HuH-7 (cell line): ENCODE results near the gene PIGX.

Source experiments
- DNase-seq: peaks from one replicate; pipeline ENCODE4 v3.0.0; 2011; ENCODE audit warnings: low spot score

PIGX gene

GRCh38 chr3:196711838-196712513, at the start of gene PIGX, which contains the start of gene CEP19:
Gene PIGX, plus strand, starts transcription at chr3:196712377.
Gene CEP19, minus strand, starts transcription at chr3:196712250. Its CDS starts 3,593 bp downstream, at chr3:196708657.
- peak; percentile 92 for DNase-seq

- DNase-seq, result no peak
These were observed 49.2 kb upstream of the PIGX start for GRCh38 chr3:196662711-196663571.

- peak; percentile 48 for DNase-seq
These were observed 45.9 kb upstream of the PIGX start for GRCh38 chr3:196666001-196666867.

GRCh38 chr3:196667056-196667825, 44.9 kb upstream of the PIGX start:
- DNase-seq, result no peak

GRCh38 chr3:196670339-196670738, 41.8 kb upstream of the PIGX start:
- DNase-seq, result no peak

- DNase-seq, result no peak
These were observed 38.5 kb upstream of the PIGX start for GRCh38 chr3:196673632-196674031.

GRCh38 chr3:196677353-196677752, 34.8 kb upstream of the PIGX start:
- DNase-seq, result no peak

- DNase-seq, result no peak
These were observed 34.2 kb upstream of the PIGX start for GRCh38 chr3:196677931-196678330.

- peak; percentile 68 for DNase-seq
These were observed 27.4 kb upstream of the PIGX start for GRCh38 chr3:196684548-196685407.

GRCh38 chr3:196686436-196686835, 25.7 kb upstream of the PIGX start:
- no peak for DNase-seq

GRCh38 chr3:196688349-196688748, 23.8 kb upstream of the PIGX start:
- DNase-seq, result no peak

GRCh38 chr3:196689941-196690660, 22.1 kb upstream of the PIGX start:
- DNase-seq, result no peak

GRCh38 chr3:196691386-196691785, 20.8 kb upstream of the PIGX start:
- DNase-seq, result no peak

GRCh38 chr3:196694202-196694638, 18.0 kb upstream of the PIGX start:
- DNase-seq, result no peak

GRCh38 chr3:196694941-196695848, 17.0 kb upstream of the PIGX start:
- no peak for DNase-seq

GRCh38 chr3:196695849-196696226, 16.3 kb upstream of the PIGX start:
- DNase-seq, result no peak

GRCh38 chr3:196697270-196697669, 14.9 kb upstream of the PIGX start:
- DNase-seq, result no peak

GRCh38 chr3:196699749-196700148, 12.4 kb upstream of the PIGX start:
- no peak for DNase-seq

- DNase-seq, result no peak
These were observed 11.4 kb upstream of the PIGX start for GRCh38 chr3:196700801-196701200.
